Cardiac septum (tissue), 1 donor: ENCODE measurements around the gene PNKD. TPM values are rescaled to one million over a fixed set of nuclear protein-coding genes. Genes with fewer than 3 reads are reported as not detected.
"Not testable (repeated sequence)": the region's sequence is repeated elsewhere in the genome, so short reads cannot be mapped to it uniquely, and the experiment has no call there.

Experiments
- DNase-seq: peaks from one replicate; pipeline ENCODE4 v3.0.0-alpha.2; 2020; ENCODE audit warnings: low spot score
- intact Hi-C: fragments of 100-400 bp; cut with DNase I; formaldehyde crosslinking; loops from one replicate; pipeline ENCODE4 v1.14.0; 2022
- total RNA-seq: library from RNA; stranded (reverse); fragmentation: NEBNext Ultra II Directional; extraction: Animal tissue kit (Norgen Biotek cat#: 25700); gene quantifications from one replicate; pipeline ENCODE4 v1.2.1, GENCODE V29; 2021
- donor health status: DM: no; HTN: no; CAD: no.

PNKD gene
- total RNA-seq, 1 donor from 2014 or later, result 72.6 TPM

DNA sequence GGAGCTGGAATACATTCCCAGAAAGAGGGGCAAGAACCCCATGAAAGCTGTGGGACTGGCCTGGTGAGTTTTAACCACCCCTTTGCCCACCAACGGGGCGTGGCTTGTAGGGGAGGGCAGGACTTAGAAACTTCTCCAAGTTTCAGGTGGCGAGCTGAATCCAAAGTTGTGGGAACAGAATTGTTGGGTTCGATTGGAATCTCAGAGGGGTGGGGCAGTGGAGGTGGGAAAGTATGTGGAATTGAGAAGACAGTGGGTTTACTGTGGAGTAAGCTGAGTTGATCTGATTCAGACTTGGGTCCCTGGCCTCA, 1.1 kb downstream of the PNKD start:
- no peak for DNase-seq
- intact Hi-C loops, result loop anchor here (5.0 to 10.0 kb wide), 3 partner anchors 84 to 193 kb away; partner anchors contain the start of gene CTDSP1

DNA sequence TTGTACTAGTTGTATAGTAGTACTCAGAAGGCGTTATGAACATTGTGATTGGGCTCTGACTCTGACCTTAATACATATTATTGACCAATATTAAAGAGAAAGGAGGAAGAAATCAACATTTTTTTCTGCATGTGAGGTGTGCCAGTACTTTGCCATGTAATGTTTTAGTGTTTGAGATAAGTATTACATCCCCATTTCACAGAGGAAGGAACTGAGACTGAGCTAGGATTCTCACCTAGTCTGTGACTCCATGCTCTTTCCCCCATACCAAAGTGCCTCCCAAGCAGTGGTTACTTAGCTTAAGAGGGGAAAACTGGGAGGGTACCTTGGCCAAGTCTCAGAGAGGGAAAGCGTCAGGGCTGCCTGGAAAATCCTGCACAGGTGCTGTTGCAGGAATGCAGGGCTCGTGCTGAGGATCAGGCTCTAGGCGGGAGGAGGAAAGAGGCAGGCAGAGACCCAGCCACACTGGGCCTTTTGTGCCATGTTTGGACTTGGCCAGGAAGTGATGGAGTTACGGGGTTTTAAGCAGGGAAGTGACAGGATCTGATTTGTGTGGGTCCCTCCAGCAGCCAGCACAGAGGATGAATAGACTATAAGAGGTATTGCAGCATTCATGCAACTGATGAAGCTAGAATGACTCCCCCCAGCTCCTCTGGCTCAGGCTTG, 1.7 kb downstream of the PNKD start:
- no peak for DNase-seq
- intact Hi-C loops, result loop anchor here (2.0 to 10.0 kb wide), 4 partner anchors 15 to 193 kb away; partner anchors contain the start of gene CTDSP1

DNA sequence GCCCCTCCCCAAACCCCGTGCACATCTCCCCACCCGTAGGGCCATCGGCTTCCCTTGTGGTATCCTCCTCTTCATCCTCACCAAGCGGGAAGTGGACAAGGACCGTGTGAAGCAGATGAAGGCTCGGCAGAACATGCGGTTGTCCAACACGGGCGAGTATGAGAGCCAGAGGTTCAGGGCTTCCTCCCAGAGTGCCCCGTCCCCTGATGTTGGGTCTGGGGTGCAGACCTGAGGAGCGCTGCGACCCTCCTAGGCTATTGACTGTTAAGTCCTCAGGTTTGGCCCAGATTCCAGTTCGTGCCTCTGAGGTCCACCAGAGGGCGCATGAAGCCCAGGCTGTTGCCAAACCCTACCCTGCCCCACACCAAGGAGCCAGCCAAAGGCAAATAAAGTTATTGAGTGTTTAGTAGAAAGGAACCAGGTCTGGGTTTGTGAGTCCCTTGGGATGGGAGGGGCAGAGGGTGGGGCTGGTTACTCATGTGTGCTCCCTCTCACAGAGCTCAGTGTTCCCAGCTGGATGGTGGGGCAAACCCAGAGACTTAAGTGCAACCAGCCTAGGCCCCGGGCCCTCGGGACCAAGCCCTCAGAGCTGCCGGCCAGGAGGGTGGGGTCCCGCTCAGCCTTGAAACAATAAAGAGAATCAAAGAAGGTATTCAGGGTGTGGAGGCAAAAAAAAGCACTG, 2.4 kb downstream of the PNKD start:
- intact Hi-C loops, result loop anchor here (2.0 to 10.0 kb wide), 4 partner anchors 14 to 192 kb away; partner anchors contain the start of gene CTDSP1
- peak; percentile 93 for DNase-seq

DNA sequence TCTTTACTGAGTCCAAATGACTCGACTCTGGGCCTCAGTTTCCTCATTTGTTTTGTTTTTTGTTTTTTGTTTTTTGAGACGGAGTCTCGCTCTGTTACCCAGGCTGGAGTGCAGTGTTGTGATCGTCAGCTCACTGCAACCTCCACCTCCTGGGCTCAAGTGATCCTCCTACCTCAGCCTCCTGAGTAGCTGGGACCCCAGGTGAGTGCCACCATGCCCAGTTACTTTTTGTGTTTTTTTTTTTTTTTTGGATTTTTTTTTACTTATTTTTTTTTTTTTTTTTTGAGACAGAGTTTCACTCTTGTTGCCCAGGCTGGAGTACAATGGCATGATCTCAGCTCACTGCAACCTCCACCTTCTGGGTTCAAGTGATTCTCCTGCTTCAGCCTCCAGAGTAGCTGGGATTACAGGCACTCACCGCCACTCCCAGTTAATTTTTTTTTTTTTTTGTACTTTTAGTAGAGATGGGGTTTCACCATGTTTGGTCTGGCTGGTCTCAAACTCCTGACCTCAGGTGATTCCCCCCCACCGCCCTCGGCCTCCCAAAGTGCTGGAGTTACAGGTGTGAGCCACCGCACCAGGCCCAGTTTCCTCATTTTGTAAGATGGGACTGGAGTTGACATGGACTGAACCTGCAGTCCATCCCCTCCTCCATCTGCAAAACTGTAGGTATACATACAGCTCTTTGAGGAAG, 3.0 kb downstream of the PNKD start:
- intact Hi-C loops, result loop anchor here (2.0 to 10.0 kb wide), 4 partner anchors 13 to 191 kb away; partner anchors contain the start of gene CTDSP1
- not testable (repeated sequence) for DNase-seq

DNA sequence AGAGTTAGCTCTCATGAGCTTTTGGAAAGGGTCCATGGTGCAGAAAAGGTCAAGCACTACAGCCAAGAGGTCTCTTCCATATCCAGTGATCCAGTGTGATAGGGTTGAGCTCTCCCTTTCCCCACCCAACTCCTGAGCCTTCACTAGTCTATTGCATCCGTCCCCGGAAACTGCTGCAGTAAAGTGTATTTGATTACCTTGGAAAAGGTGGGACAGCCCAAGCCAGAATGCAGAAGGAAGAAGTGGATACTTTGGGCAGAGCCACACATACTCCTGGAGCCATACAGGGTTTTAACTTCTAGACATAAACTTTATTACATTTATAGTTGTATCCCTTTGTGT, 3.6 kb downstream of the PNKD start:
- intact Hi-C loops, result loop anchor here (2.0 to 10.0 kb wide), 4 partner anchors 13 to 191 kb away; partner anchors contain the start of gene CTDSP1

DNA sequence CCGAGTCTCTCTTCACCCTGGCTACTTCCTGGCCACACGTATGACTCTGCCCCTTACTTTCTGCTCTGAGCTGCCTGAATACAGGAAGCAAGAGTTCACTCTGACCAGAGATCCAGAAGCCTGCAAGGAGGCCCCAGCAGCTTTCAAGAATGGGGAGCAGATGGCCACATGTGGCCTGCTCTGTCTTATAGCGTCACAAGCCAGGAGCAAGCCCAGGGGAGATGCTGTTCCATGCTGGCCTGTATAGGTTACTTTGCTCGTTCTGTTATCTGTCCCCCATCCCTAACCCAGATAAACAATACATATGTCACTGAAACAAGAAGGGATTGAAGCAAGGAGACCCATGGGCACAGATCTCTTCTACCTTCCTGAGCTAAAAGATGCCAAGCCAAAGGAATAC, 4.3 kb downstream of the PNKD start:
- intact Hi-C loops, result loop anchor here (5.0 to 10.0 kb wide), 3 partner anchors 87 to 190 kb away; partner anchors contain the start of gene CTDSP1

More for the DNA sequence above, 3.6 kb downstream of the PNKD start:
- DNase-seq, result no peak

DNA sequence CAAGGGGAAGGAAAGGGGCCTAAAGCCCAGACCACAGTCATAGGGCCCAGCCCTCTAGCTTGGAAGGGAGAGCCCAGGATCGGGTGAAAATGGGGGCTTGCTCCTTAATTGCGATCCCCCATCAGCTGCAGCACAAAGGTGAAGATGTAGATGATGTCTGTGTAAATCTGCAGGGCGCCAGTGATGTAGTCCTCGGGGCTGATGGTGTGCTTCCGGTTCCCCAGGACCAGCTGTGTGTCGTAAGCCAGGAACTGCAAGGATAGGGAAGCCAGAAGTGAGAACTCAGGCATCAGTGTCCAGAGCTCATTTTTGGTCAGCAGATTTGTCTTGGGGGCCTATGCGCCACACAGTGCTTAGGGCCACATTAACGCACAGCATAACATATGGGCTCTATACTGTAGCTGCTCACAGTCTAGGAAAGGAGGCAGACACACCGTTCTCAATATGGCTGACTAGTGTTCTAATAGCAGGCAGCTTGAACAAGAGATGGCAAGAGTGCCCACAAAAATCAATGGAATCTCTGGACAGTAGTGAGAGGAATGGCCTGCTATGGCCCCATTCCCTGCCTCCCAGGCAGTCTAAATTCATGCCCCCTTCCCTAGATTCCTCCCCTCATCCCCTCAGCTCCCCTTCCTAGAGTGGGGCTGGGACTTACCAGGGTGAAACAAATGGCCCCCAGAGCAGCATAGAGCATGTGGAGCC, 5.2 kb downstream of the PNKD start:
- no peak for DNase-seq
- intact Hi-C loops, result loop anchor here (10.0 kb wide), 1 partner anchor 189 kb away; no protein-coding TSS in a partner anchor

More for the DNA sequence above, 4.3 kb downstream of the PNKD start:
- no peak for DNase-seq

DNA sequence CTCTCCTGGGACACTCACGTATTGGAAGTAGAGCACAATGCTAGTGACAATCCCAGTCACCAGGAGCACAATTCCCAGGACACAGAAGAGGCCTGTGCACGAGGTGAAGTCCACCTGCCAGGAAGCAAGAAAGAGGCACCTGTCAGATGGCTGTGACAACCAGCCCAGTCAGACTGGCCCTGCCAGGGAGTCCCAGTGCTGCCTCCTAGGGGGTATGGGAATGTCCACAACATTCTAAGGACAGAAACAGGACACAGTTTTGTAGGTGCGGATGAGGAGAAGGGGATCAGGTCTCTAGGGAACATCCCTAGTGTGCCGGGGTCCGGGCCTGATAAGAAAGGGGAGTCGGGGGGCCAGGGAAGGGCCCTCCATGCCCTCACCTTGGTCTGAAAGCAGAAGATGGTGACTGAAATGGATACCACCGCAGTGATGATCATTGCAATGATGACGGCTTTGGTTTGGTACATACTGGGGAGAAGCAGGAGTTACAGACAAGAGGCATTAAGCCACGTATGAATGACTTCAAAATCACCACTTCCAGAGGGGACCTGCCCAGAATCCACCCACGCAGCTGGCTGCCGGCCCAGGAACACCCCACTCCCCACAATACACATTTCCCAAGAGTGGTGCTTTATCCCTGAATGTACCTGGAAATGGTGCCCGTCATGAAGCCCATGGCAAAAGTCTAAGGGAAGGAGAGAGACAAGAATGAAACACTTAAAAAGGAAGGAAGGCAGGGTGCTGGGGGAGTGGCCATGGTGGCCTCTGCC, 6.9 kb downstream of the PNKD start:
- DNase-seq, result no peak
- intact Hi-C loops, result loop anchor here (10.0 kb wide), 1 partner anchor 188 kb away; no protein-coding TSS in a partner anchor

DNA sequence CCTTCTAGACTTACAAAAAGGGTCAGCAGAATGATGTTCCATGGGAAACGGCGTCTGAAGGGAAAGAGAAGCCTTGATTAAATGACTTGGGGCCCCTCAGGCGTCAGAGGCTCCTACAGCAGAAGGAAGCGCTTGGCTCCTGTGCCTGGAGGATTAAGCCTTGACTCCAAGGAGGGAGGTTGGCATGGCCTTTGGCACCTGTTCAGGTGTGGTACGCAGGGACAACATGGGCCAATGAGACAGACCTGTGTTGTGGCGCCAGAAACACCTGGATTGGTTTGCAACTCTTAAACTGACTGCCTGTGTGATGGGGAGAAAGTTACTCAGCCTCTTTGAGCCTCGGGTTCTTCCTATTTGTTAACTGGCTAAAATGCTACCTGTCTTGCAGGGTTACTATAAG, 7.6 kb downstream of the PNKD start:
- intact Hi-C loops, result loop anchor here (10.0 kb wide), 1 partner anchor 187 kb away; no protein-coding TSS in a partner anchor
- DNase-seq, result no peak

DNA sequence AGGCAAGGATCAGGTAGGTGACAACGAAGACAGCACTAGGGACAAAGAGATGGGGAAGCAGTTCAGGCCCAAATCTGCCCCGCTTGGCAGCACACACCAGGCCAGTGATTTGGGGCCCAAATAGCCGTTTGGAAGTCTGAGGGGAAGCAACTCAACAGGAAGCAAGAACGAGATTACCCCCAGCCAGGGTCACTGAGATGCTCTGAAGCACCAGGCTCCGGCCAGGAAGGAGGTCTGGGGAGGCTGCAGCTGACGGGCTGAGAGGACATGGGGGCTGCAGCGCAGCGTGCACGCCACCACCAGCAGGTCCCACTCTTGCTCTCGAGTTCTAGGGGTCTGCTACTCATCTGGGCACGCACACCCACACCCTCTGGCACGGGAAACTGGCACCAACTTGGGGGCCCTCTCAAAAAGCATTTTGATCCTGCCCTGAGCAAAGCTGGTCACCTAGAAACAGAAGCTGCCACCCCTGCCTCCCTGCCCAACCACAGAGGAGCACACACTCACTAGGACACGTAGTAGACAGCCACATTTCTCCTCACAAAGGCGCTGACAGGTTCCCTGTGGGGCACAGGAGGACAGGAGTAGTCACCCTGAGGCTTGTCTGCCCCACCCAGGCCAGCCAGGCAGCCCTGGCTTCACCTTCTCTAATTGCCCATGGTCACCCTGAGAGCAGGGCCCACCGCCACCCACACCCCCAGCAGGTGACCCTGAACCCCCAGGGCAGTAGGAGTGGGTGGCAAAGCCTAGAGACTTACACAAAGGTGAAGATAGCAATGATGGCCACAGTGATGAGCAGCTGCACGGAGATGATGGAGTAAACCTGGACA, 8.4 kb downstream of the PNKD start:
- intact Hi-C loops, result loop anchor here (10.0 kb wide), 1 partner anchor 186 kb away; no protein-coding TSS in a partner anchor
- DNase-seq, result no peak

DNA sequence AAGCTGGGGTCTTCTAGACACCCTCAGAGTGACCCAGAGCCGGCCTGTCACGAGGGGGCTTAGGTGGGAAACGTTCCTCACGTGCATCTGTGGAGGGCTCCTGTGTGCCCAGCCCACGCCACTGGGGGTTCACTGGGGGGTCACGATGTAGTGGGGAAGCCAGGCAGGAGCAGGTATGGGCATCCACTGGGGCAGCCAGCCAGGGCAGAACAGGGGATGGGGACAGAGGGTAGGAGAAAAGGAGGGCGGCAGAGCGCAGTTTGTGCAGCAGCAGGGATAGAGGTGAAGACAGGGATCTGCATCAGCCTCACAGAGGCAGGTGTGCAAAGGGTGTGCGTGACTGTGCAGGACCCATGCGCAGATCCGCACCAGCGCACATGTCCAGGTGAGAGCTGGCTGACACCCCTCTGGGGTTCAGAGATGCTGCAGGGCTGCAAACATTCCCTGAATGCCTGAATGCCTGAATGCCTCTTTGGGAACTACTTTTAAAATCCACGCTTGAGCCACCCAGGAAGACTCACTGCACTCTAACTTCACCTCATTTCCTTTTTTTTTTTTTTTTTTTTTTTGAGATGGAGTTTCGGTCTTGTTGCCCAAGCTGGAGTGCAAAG, 10.0 kb downstream of the PNKD start:
- intact Hi-C loops, result no loop called here
- DNase-seq, result no peak

DNA sequence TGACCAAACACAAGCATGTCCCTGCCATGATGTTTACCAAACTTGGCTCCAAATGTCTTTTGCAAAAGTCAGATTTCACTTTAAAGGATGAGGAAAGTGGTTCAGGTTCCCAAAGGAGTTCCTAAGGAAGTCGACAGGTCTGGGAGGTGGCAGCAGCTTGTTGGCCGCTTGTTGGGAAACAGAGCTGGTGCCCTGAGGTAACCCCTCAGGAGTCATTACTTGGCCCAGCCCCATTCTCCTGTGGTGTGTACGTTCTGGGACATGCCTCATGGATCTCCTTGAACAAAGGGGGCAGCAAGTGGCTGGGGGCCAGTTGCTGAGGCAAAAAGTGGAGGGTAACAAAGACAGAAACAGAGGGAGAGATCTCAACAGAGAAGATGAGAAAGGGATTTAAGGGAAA, 11.1 kb downstream of the PNKD start:
- DNase-seq, result no peak

DNA sequence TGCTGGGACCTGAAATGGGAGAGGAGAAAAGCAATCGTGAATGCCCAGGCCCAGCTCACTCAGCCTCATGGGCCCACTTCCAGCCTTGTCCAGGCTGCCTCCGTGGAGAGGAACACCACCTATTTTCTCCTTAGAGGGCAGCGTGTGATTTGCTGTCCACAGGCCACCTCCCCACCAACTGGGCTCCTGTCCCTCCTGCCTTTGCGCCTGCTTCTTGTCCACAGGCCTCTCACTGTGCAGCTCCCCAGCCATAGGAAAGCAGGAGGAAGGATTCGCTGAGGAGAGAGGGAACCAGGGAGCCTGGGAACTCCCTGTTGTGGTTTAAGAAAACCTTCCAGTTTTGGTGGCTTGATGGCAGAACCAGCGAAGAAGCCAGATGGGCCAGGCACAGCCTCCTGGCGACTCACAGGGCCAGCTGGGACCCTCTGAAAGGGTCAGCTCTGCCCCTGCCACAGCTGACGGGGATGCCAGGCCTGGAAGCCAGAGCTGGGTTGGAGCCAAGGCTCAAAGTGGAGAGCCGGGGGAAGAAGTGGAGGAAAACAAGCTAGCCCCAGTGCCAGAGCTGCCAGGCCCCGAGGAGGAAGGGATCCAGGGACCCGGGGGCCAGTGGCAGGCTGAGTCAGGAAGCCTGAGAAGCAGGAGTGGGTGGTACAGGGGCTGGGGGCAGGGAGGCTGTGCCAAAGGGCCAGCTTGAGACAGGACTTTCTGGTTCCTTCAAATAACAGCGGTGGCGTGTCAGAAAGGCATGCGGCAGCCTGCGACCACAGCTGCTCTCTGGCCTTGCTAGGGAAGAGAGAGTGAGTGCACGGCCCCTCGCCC, 12.1 kb downstream of the PNKD start:
- intact Hi-C loops, result no loop called here
- DNase-seq, result no peak

More for the DNA sequence above, 11.1 kb downstream of the PNKD start:
- intact Hi-C loops, result no loop called here

DNA sequence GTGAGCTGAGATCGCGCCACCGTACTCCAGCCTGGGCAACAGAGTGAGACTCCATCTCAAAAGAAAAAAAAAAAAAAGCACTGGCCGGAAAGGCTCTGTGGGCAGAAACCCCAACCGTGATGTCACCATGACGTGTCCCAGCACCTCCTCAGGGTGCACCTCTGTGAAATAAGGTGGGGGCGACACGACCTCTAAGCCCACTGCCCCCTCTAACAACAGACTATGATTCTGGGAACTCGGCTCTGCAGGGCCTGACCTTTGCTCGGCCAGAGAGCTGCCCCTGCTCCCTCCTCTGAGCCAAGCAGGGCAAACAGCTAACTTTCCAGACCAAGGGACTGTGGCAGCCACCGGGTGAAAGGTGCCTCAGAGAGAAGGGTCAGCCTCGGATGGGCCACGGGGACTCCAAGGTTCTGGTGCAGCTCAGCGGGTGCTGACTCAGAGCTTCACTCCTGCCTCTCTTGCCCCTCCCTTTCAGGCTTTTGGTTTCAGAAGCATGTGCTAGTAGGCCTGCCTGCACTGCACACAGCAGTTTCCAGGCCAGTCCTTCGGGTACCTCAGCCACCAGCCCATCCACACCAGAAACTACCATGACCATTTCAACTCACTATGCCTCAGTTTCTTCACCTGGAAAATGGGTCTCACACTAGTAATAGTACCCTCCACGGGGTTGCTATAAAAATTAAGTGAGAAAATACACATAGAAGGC, 13.9 kb downstream of the PNKD start:
- no peak for DNase-seq
- intact Hi-C loops, result no loop called here

DNA sequence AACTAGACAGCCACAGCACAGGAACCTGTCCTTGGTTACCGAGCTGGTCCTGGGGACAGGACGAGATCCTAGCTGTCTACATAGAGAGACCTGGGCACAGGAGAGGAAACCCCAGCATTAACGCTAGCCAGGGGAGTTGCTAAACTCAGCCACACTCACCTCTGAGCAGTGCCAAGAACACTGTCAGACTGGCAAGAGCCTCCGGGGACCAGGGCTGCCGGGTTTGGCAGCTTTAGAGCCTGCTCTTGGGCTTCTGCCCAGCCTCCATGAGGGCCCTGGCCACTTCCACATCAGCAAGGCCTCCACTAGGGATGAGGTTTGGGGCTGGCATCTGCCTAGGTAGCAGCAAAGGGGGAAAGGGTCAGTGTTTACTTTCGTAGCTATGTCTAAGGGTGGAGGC, 15.3 kb downstream of the PNKD start:
- intact Hi-C loops, result loop anchor here (1.0 to 2.0 kb wide), 2 partner anchors 13 to 111 kb away; no protein-coding TSS in a partner anchor
- no peak for DNase-seq
